Activated T-cell treated with anti-CD3 and anti-CD28 coated beads, Interleukin-2, amount 50 U/mL, for 1 hour (primary cell): Measurements from ENCODE around the gene MSANTD2.
A peak's percentile ranks its signal among the peaks of the same experiment; 100 is the strongest.
"Not testable (repeated sequence)": the region's sequence is repeated elsewhere in the genome, so short reads cannot be mapped to it uniquely, and the experiment has no call there.

Source experiments
- DNase-seq: peaks from one replicate; pipeline ENCODE4 v3.0.0-alpha.2; 2020

MSANTD2 gene

DNA sequence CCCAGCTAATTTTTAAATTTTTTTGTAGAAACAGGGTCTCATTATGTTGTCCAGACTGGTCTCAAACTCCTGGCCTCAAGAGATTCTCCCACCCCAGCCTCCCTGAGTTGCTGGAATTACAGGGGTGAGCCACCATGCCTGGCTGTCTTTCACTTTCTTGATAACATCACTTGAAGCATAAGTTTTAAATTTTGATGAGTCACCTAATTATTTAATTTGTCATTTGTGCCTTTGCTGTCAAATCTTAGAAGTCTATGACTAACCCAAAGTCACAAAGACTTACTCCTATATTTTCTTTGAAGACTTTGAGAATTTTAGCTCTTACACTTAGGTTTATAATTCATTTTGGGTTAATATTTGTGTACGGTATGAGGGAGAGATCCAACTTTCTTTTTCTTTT is 14.5 kb upstream of the MSANTD2 start:
- DNase-seq = no peak

GRCh38 chr11:124812876-124813275 is 12.7 kb upstream of the MSANTD2 start:
- no peak for DNase-seq

GRCh38 chr11:124811399-124812125 is 11.4 kb upstream of the MSANTD2 start:
- no peak for DNase-seq

GRCh38 chr11:124807660-124808270 is 7.6 kb upstream of the MSANTD2 start:
- no peak for DNase-seq

GRCh38 chr11:124807201-124807600 is 7.0 kb upstream of the MSANTD2 start:
- DNase-seq = no peak

DNA sequence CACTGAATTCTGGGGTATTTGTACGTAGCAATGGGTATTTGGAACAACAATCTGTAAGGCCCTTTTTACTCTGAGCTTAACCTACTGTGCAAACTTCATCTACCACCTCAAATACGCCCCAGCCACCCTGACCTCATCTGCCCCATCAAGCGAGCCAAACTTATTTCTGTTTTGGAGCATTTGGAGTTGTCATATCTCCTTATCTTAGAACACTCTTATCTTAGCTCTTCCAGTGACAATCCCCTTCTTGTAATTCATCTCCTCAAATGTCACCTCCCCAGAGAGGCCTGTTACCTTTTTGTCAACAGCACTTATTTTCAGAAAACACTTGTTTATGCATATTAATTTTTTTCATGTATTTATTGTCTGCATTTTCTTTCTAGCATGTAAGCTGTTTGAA is 4.7 kb upstream of the MSANTD2 start:
- DNase-seq = no peak

GRCh38 chr11:124801636-124802312 is 1.6 kb upstream of the MSANTD2 start:
- no peak for DNase-seq

DNA sequence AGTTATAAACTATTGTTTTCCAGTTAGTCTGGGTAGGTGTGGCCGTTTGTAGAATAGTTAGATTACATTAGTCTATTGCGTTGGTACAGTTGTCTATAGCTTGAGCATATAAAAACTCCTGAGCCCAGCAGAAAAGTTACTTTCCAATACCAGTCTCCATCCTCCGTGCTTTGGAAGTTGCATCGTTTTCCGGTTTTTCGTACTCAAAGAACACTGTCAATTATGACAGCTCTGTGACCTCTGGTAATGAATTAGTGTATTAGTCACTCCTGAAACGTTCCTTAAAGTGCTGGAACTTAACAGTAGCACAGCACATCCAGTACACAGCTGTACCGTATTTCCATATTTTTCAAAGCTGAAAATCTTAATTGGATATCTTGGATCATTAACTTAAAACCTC is 808 bp upstream of the MSANTD2 start:
- DNase-seq = no peak

GRCh38 chr11:124799348-124800225 is 619 bp downstream of the MSANTD2 start:
- DNase-seq = peak; percentile 68

GRCh38 chr11:124798991-124799347 is 1.2 kb downstream of the MSANTD2 start:
- no peak for DNase-seq

DNA sequence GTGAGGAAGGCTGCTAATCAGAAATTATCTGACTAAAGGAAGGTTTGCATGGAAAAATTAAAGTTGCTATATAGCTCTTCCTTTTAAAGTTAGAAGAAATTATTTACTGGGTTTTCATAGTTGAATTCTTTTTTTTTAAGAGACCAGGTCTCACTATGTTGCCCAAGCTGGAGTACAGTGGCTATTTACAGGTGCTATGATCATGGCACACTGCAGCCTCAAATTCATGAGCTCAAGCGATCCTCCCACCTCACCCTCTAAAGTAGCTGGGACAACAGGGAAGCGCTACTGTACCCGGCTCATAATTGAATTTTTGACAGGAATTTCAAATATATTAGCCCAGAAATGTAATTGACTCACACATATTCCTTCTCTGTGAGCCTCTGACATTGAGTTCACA is 3.9 kb downstream of the MSANTD2 start:
- DNase-seq = no peak

DNA sequence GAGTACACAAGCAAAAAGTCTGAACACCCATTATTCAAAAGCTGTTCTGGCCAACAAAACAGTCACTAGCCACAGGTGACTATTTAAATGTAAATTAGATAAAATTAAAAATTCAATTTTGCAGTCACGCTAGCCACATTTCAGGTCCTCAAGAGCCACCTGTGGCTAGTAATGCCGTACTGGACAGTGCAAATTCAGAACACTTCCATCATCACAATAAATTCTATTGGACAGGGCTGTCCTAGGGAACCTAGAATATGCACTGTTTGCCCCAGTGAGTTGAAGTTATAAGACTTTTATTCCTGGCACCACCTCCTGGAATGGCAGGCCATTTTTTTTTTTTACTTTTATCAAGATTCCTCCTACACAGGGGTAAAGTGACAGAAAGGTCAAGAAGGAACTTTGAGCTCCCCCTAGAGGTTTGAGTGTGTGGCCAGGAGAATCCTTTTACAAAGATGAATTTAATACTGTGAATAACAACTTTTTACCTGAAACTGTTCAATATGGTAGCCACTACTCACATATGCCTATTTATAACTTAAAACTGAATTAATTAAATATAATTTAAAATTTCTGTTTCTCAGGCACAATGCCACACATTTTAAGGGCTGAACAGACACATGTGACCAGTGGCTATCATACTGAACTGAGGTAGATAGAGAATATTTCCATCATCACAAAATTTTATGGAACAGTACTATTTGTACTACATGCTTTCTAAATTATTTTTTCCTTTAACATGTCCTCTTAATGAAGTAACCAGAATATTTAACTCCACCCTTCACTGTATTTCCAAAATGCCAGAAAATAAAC is 6.5 kb downstream of the MSANTD2 start:
- no peak for DNase-seq

DNA sequence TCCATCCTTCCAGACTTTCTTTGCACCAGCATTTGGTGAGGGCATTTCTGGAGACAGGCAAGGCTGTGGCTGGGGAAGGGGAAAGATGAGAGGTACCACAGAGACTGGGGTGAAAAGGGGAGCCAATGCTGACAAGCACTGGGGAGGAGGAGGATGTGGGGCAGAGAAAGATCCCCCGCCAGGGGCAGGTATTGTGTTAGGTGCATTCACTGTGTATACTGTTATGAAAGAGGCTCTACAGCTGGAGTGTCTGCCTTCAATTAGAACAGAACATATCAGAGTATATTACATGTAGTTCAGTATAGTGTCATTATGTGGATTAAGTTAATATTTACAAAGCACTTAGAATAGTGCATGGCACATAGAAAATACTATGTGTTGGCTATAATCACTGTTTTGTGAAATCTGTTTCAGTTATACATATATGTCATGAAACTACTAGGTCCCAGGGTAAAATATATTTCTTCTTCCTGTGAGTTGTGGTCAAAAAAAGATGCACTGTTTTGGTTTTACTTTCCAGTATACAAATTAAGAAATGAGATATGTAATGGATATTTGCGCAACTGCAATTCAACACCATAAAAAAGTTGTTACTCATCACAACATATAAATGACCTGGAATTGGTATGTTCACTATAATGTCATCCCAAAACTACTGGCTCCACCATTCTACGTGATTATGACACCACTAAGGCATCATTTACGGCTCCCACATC is 8.4 kb downstream of the MSANTD2 start:
- DNase-seq = no peak

GRCh38 chr11:124788521-124788920 is 11.7 kb downstream of the MSANTD2 start:
- no peak for DNase-seq

DNA sequence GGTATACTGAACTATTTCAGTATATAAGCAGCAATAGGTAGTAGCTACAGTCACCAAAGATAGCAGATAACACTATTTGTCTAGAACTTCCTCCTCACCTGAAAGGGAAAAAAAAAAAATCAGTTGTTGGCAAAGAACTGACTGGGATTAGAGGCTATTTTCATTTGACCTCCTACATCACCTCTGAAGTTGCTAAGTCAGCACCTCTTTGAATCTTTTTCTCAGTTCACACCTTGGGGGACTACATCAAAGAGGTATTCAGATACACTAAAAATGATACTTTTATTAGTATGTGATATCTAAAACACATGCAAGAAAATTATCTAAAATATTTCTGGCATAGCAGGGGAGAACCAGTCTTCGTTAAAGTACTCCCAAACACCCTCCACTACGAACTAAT is 16.2 kb downstream of the MSANTD2 start:
- DNase-seq = no peak

GRCh38 chr11:124783002-124783401 is 17.2 kb downstream of the MSANTD2 start:
- no peak for DNase-seq

- no peak for DNase-seq
Observed at GRCh38 chr11:124779568-124779967, 20.6 kb downstream of the MSANTD2 start.

DNA sequence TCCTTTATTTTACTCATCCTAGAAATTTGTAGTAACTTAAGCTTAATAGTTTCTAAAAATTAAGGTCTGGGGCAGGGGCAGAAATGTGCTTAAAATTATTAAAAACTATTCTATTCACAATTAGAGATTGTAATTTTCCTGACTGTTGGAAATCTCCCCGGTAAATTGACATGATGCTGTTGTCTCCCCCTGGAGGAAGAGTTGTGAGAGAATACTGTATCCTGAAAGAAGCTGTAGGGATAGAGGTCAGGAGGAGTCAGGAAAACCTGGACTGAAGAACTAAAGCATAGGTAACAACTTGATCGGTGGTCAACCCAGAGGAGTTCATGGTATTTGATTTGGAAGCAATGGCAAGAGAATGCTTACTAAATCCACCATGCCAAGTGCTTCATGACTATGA is 21.9 kb downstream of the MSANTD2 start:
- no peak for DNase-seq

GRCh38 chr11:124776865-124777645 is 23.2 kb downstream of the MSANTD2 start:
- DNase-seq = no peak

GRCh38 chr11:124770959-124771358 is 29.2 kb downstream of the MSANTD2 start:
- not testable (repeated sequence) for DNase-seq
